GM06990 (cell line): ENCODE results near the gene SPAG9.

Experiments used
- DNase-seq: peaks from one replicate; pipeline ENCODE4 v3.0.0-alpha.2; 2011; ENCODE audit not compliant: insufficient read length; ENCODE audit errors: extremely low read depth
- H3K27me3 ChIP-seq: replicated peaks from 2 replicates; pipeline ENCODE4 v1.6.0; 2011; ENCODE audit warnings: low read length; ENCODE audit not compliant: control insufficient read depth, insufficient read depth
- H3K36me3 ChIP-seq: 2 replicates; pipeline ENCODE4 v1.5.1; 2011; ENCODE audit warnings: low read length; ENCODE audit not compliant: control insufficient read depth, insufficient read depth
- H3K4me3 ChIP-seq: replicated peaks from 2 replicates; pipeline ENCODE4 v1.5.1; 2011; ENCODE audit warnings: low read depth, mild to moderate bottlenecking, control low read depth, low read length
- CTCF ChIP-seq: IDR thresholded peaks from 2 replicates; pipeline ENCODE4 v1.5.1; 2011; ENCODE audit warnings: low read length, control low read depth, mild to moderate bottlenecking, inconsistent platforms; ENCODE audit not compliant: insufficient read depth, poor library complexity, severe bottlenecking

Gene SPAG9

GRCh38 chr17:51153210-51154072 is 32.8 kb upstream of the SPAG9 start, which contains the start of gene NME1:
Gene NME1, plus strand, starts transcription at chr17:51153559. Its CDS starts 2,096 bp downstream, at chr17:51155655.
- peak; percentile 99 for DNase-seq

GRCh38 chr17:51152766-51153209 is 32.1 kb upstream of the SPAG9 start:
- Histone ChIP-seq H3K4me3 (peak overlapping the region; percentile 52), H3K27me3 (no peaks in the 10 kb centered on the region), H3K36me3 (peaks cover 9% of the 10 kb centered on the region)
- no peak for TF ChIP-seq CTCF
- no peak for DNase-seq

More at GRCh38 chr17:51153210-51154072, 32.8 kb upstream of the SPAG9 start, which contains the start of gene NME1:
- peaks cover 9% of the 10 kb centered on the region for H3K36me3 ChIP-seq
- H3K4me3 ChIP-seq = peak within 1 kb of the TSS; percentile 86
- H3K27me3 ChIP-seq = no peaks in the 10 kb centered on the region
- TF ChIP-seq CTCF = peak; percentile 85

DNA sequence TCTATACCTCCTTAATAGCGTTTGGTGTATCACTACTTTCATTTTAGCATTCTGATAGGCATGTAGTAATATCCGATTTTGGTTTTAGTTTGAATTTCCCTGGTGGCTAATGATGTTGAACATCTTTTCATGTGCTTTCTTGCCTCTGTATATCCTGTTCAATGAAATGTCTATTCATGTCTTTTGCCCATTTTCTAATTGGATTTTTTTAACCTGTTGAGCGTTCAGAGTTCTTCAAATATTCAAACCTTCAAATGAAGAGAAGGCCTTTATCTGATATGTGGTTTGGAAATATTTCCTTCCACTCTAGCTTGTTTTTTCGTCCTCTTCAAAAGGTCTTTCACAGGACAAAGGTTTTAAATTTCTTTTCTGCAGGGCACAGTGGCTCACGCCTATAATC is 30.3 kb upstream of the SPAG9 start:
- no peak for DNase-seq
- no peak for TF ChIP-seq CTCF
- Histone ChIP-seq H3K27me3 (no peaks in the 10 kb centered on the region), H3K4me3 (no peak overlapping the region), H3K36me3 (no peaks in the 10 kb centered on the region; the same call in 1 of the 2 replicates)

GRCh38 chr17:51149163-51149562 is 28.5 kb upstream of the SPAG9 start:
- no peak for TF ChIP-seq CTCF
- no peak for DNase-seq
- no peaks in the 10 kb centered on the region for H3K27me3 ChIP-seq
- no peak overlapping the region for H3K4me3 ChIP-seq
- H3K36me3 ChIP-seq = no peaks in the 10 kb centered on the region

DNA sequence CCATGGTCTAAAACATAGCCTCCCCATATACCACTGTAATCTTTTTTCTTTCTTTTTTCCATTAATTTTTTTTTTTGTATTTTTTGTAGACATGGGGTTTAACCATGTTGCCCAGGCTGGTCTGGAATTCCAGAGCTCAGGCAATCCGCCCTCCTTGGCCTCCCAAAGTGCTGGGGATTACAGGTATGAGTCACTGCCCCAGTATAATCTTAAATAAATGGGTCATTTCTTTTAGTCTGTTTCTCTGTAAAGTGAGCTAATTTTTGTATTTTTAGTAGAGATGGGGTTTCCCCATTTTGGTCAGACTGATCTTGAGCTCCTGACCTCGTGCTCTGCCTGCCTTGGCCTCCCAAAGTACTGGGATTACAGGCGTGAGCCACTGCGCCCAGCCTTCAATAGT is 27.0 kb upstream of the SPAG9 start:
- Histone ChIP-seq H3K27me3 (no peaks in the 10 kb centered on the region), H3K4me3 (no peak overlapping the region), H3K36me3 (no peaks in the 10 kb centered on the region)
- no peak for TF ChIP-seq CTCF
- DNase-seq = no peak
